Right kidney (tissue), 1 donor: ENCODE data around the gene ABHD3.
"Not testable (repeated sequence)": the region's sequence is repeated elsewhere in the genome, so short reads cannot be mapped to it uniquely, and the experiment has no call there.

Experiments
- DNase-seq: peaks from one replicate; pipeline ENCODE4 v3.0.0-alpha.2; 2016

The ABHD3 gene

GRCh38 chr18:21652073-21652472, 52.5 kb downstream of the ABHD3 start:
- no peak for DNase-seq

DNA sequence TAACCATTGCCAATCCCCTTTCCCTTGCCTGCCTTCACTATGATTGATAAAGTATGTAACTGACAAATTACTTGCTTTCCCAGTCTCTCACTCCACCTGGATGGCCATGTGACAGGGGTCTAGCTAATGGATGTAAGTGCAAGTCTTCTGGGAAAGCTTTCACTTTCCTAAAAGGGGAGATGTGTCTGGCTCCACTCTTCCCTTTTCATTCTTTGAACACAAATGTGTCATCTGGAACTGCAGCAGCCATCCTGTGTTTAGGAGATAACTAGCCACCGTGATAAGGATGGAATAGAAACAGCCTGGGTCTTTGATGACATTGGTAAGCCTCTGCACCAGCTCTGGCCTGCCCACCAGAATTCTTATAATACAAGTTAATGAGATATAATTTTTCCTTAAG, 54.3 kb downstream of the ABHD3 start:
- no peak for DNase-seq

DNA sequence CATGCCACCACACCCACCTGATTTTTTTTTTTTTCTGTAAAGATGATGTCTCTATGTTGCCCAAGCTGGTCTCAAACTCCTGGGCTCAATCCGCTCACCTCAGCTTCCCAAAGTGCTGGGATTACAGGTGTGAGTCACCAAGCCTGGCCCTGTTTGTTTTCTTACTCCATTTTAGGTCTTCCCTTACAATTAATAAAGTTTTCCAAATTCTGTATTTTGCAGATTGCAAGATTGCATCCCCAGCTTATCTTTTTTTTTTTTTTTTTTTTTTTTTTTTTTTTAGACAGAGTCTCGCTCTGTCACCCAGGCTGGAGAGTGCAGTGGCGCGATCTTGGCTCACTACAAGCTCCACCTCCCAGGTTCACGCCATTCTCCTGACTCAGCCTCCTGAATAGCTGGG, 64.2 kb downstream of the ABHD3 start:
- not testable (repeated sequence) for DNase-seq

DNA sequence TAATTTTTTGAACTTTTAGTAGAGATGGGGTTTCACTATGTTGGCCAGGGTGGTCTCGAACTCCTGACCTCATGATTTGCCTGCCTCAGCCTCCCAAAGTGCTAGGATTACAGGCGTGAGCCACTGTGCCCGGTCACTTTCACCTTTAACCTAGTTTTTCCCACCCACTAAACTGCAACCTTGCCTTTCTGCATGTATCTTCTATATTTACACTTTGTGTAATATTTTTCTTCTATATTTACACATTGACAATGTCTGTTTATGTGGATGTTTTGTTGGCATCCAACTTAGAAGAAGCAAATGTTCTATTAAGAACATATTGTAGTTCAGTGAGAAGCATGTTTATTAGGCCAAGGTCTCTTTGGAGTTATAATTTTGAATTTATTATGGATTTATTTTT, 65.8 kb downstream of the ABHD3 start:
- DNase-seq: no peak

DNA sequence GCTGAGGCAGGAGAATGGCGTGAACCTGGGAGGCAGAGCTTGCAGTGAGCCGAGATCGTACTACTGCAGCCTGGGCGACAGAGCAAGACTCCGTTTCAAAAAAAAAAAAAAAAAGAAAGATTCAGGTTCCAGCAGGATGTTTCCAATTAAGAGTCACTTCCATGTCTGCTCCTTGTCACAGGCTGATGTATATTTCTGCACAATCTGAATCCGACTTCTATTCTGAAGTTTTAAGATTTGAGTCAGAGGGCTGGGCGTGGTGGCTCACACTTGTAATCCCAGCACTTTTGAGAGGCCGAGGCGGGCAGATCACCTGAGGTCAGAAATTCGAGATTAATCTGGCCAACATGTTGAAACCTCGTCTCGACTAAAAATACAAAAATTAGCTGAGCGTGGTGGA, 67.8 kb downstream of the ABHD3 start:
- no peak for DNase-seq

- no peak for DNase-seq
These were observed 69.9 kb downstream of the ABHD3 start for GRCh38 chr18:21634588-21635199.

GRCh38 chr18:21632393-21632792, 72.2 kb downstream of the ABHD3 start:
- no peak for DNase-seq

- DNase-seq: no peak
These were observed 75.3 kb downstream of the ABHD3 start for GRCh38 chr18:21629089-21629832.

DNA sequence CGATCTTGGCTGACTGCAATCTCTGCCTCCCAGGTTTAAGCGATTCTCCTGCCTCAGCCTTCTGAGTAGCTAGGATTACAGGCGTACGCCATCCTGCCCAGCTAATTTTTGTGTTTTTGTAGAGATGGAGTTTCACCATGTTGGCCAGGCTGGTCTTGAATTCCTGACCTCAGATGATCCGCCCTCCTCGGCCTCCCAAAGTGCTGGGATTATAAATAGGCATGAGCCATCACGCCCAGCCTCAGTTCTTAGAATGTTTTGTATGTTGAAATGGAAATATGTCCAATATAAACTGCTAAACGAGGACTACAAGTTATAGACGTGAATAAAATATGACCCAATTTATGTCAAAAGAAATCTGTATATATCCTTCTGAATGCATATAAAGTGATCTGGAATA, 82.9 kb downstream of the ABHD3 start:
- not testable (repeated sequence) for DNase-seq

- peak; percentile 94 for DNase-seq
These were observed 92.2 kb downstream of the ABHD3 start, which contains the start of gene SNRPD1 for GRCh38 chr18:21612125-21613039. SNRPD1 (plus strand) TSS chr18:21612314; CDS start chr18:21612430, 116 bp downstream.

GRCh38 chr18:21611401-21612124, 93.0 kb downstream of the ABHD3 start:
- DNase-seq: not testable (repeated sequence)

DNA sequence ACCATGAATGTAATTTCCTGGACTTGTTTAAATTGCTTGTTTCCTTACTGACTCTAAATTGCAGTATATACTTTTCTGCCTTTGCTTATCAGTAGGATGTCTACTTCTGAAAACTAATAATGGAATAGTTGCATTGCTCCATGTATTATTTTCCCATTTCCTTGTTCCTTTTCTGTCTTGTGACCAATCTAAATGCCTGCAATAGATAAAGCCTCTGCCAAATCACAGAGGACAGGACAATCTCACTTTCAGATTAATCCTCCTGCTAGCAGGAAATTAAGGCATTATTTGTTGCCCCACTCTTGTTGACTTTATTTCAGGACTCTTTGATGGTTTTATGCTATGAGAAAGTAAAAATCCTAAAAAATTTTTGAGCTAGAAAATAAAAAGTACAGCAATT, 99.4 kb downstream of the ABHD3 start:
- DNase-seq: no peak

GRCh38 chr18:21604671-21605070, 99.9 kb downstream of the ABHD3 start:
- no peak for DNase-seq

GRCh38 chr18:21602299-21602587, 102.3 kb downstream of the ABHD3 start:
- DNase-seq: no peak
